GM18861 (cell line): Measurements from ENCODE around the gene PRKACB.

Experiments used
- ATAC-seq: cut with Tn5 transposase; IDR thresholded peaks from one replicate; pipeline ENCODE4 v1.9.1; 2021; ENCODE audit not compliant: unreplicated experiment

The PRKACB gene

DNA sequence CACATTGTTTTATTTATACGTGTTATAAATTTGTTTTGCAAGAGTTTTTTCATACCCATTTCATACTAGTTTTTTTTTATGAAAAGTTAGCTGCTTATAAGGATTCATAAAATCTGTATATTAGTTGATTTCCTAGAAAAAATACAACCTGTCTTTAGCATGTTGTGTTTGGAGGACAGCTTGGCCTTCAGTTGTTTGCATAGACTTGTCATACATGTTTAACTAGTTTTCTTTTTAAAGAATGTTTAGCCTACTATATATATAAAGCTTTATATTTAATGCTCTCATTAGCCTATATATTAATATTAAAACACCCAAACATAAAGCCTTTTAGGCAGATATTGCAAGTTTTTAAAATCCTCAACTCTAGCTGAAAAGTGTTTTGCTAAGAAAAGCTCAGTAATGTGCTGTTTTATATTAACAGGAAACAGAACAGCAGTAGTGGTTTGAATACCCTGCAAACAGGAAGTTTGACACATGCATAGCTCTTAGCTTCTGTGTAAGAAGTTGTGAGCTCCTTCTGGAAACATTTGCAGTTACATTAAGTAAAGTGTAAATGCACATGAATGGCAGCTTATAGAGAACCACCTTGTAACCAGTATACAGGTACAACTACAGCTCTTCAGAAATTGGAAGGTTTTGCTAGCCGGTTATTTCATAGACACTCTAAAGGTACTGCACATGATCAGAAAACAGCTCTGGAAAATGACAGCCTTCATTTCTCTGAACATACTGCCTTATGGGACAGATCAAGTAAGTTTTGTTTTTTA lies at the start of gene PRKACB:
PRKACB (plus strand) TSS at position 476 of the 770 bp plus-strand sequence; CDS start at position 567, 91 bp downstream.
- ATAC-seq = peak; percentile 93

DNA sequence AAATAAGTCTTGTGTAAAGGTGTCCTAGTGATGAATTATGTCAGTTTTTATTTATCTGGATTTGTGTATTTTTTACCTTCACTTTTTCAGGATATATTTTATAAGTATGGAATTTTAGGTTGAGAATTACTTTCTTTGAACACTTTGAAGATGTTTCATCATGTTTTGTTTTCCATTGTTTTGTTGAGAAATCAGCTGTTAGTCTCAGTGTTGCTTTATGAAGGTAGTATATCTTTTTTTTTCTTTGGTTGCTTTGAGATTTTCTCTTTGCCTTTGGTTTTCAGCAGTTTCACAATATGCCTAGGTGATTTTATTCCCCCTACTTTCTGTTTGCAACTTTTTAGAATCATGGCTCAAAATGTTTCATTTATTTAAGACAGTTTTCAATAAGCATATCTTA lies 48.8 kb upstream of the PRKACB start:
- no peak for ATAC-seq

GRCh38 chr1:84096176-84096575 lies 47.9 kb upstream of the PRKACB start:
- no peak for ATAC-seq

- ATAC-seq = no peak
Measured at GRCh38 chr1:84101204-84101603, 42.9 kb upstream of the PRKACB start.

- ATAC-seq = peak; percentile 48
Measured at GRCh38 chr1:84103197-84103992, 40.7 kb upstream of the PRKACB start.

- peak; percentile 88 for ATAC-seq
Measured at GRCh38 chr1:84107538-84107937, 36.5 kb upstream of the PRKACB start.

DNA sequence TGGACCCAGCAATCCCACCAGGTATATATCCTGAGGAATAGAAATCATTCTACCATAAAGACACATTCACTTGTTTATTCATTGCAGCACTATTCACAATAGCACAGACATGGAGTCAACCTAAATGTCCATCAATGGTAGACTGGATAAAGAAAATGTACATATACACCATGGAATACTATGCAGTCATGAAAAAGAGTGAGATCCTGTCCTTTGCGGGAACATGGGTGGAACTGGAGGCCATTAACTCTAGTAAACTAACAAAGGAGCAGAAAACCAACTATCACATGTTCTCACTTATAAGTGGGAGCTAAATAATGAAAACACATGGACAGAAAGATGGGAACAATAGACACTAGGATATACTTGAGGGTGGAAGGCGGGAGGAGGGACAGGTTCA lies 36.1 kb upstream of the PRKACB start:
- ATAC-seq = peak; percentile 14

- no peak for ATAC-seq
Measured at GRCh38 chr1:84108900-84109578, 35.0 kb upstream of the PRKACB start.

DNA sequence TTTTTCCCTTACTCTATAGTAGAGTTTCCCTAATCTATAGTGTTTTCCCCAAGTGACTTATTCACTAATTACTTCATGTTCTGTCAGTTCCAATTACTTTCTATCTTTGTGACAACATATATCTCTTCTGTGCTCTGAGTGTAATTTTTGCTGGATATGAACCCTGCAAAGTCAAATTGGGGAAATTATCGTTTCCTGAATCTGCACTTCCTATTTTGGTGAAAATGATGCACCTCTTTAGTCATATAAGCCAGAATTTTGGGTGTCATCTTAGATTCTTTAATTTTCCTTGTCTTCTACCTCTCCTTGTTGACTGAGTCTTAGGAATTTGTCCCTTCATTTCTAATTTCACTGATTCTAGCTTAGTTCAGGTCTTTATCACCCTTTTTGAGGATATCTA lies 33.4 kb upstream of the PRKACB start:
- no peak for ATAC-seq

DNA sequence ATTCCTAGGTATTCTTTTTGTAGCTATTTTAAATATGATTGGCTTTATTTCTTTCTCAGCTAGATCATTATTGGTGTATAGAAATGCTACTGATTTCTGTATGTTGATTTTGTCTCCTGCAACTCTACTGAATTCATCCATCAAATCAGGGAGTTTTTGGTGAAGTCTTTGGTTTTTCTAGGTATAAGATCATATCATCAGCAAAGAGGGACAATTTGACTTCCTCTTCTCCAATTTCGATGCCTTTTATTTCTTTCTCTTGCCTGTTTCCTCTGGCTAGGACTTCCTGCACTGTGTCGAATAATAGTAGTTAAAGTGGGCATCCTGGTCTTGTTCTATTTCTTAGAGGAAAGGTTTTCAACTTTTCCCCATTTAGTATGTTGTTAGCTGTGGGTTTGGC lies 27.5 kb upstream of the PRKACB start:
- no peak for ATAC-seq

DNA sequence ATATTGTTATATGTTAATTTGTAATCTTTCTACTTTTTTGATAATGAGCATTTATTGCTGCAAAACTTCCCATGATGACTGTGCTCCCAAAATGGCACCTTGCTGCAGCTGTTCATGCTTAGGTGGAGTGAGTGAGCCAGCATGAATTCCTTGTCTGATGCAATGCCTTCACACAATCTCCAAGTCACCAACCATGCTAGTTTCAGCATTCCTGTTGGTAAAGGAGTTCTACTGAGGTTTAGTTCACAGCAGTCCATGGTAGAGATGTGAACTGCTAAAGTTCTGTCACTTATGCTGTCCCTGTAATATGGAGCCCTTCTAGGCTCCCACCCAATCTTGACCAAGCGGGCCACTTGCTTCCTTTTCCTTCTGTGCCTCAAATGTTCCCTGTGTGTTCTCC lies 26.2 kb upstream of the PRKACB start:
- no peak for ATAC-seq

DNA sequence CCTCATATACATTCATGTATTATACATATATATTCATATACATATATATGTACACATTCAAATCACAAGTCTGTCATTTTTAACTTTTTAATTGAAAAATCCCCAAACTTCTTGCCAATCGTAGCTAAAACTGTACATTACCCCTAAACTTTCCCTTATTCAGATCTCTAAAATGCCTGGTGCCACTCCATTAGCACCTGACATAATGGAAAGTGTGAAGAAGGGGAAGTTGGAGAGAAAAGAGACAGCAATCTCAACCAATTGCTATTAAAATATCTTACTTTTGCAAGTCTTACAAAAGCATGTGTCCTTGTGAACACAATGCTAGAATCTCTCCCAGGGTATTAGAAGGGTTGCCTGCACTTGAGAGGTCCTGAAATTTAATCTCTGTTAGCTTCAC lies 22.7 kb upstream of the PRKACB start:
- no peak for ATAC-seq

DNA sequence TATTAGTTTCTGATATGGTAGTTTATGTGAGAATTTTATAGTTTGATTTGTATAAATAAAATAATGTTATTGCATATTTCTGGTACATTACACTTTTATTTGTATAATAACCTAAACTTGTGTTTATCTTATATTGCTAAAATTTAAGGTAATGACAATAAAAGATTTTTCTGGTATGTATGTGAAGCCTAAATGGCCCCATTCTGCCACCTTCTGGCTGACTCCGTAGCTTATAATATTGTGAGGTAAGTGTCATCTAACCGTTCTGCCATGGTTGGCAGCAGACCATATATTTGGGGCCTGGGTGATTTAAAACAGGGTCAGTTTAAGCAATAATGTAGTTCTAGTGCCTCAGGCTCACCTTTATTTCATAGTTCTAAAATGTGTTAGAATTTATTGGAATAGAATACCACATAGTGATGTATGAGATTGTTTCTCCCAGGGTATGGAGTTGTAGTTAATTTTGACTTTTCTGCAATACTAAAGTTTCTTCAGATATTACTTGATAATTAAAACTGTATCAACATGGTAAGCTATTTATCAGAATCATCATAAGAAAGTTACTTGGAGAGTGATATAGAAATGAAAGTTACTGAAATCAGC lies 21.2 kb upstream of the PRKACB start:
- ATAC-seq = no peak

GRCh38 chr1:84133479-84133878 lies 10.6 kb upstream of the PRKACB start:
- no peak for ATAC-seq

- ATAC-seq = no peak
Measured at GRCh38 chr1:84135341-84135740, 8.7 kb upstream of the PRKACB start.

GRCh38 chr1:84141182-84142003 lies 2.7 kb upstream of the PRKACB start:
- no peak for ATAC-seq

DNA sequence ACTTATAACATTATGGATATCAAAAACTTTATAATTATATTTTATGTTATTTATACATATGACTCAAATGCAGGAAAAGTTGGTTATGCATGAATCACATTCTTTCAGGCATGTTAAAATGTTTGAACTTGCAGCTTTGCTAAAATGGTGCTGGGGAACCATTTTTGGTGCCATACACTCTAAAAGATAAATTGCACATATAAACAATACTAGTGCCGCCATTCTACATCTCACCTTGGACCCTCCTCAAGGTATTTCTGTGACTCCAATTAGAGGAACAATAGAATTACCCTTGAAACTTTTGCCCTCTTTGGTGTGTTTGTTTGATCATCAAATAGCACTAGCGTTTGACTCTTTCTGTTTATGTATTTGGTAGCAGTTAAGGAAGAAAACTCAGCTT lies 997 bp downstream of the PRKACB start:
- ATAC-seq = no peak

GRCh38 chr1:84146411-84147032 lies 2.5 kb downstream of the PRKACB start:
- peak; percentile 28 for ATAC-seq

- ATAC-seq = no peak
Measured at GRCh38 chr1:84148758-84149157, 4.7 kb downstream of the PRKACB start.

- ATAC-seq = peak; percentile 89
Measured at GRCh38 chr1:84152649-84153056, 8.6 kb downstream of the PRKACB start.
